ENCODE results near the gene NMRAL1.

- TF ChIP-seq POLR2A (IDR thresholded peaks at IDR 0.05) (no peak), CTCF (IDR thresholded peaks at IDR 0.05) (no peak)
Observed at GRCh38 chr16:4419402-4419959, 54.9 kb downstream of the NMRAL1 start.

Measured in lower leg skin (tissue), 3 donors.